Endothelial cell (in vitro differentiated cells): ENCODE measurements around the gene PPP2R3C. TPM values are rescaled to one million over a fixed set of nuclear protein-coding genes. Genes with fewer than 3 reads are reported as not detected.
"Not testable (repeated sequence)": the region's sequence is repeated elsewhere in the genome, so short reads cannot be mapped to it uniquely, and the experiment has no call there.

ENCODE experiments used
- DNase-seq: peaks from one replicate; pipeline ENCODE4 v3.0.0; 2021; ENCODE audit warnings: low spot score
- H3K27ac Mint-ChIP-seq: one replicate; pipeline ENCODE4 v1.8.0; 2021; ENCODE audit warnings: mixed read lengths, inconsistent platforms; ENCODE audit not compliant: unreplicated experiment
- H3K27me3 Mint-ChIP-seq: one replicate; pipeline ENCODE4 v1.8.0; 2021; ENCODE audit warnings: mild to moderate bottlenecking, moderate library complexity, mixed read lengths, inconsistent platforms; ENCODE audit not compliant: unreplicated experiment
- H3K36me3 Mint-ChIP-seq: one replicate; pipeline ENCODE4 v1.8.0; 2021; ENCODE audit warnings: mild to moderate bottlenecking, low read depth, mixed read lengths, inconsistent platforms; ENCODE audit not compliant: unreplicated experiment
- H3K4me1 Mint-ChIP-seq: one replicate; pipeline ENCODE4 v1.8.0; 2021; ENCODE audit warnings: mild to moderate bottlenecking, mixed read lengths, inconsistent platforms; ENCODE audit not compliant: unreplicated experiment
- H3K4me3 Mint-ChIP-seq: one replicate; pipeline ENCODE4 v1.8.0; 2021; ENCODE audit warnings: mild to moderate bottlenecking, mixed read lengths, inconsistent platforms; ENCODE audit not compliant: unreplicated experiment
- H3K9me3 Mint-ChIP-seq: one replicate; pipeline ENCODE4 v1.8.0; 2021; ENCODE audit warnings: mixed read lengths, inconsistent platforms; ENCODE audit not compliant: unreplicated experiment
- total RNA-seq: library from RNA; stranded (reverse); fragmentation: NEBNext Ultra II Directional; extraction: Animal tissue kit (Norgen Biotek cat#: 25700); gene quantifications from one replicate; pipeline ENCODE4 v1.2.1, GENCODE V29; 2021; ENCODE audit not compliant: unreplicated experiment
- TF ChIP-seq, protein P1 (sequence below): fragments of 200-600 bp; sonication (generic); IDR thresholded peaks from one replicate; pipeline ENCODE4 v1.5.0; 2021; ENCODE audit warnings: antibody characterized with exemption; ENCODE audit not compliant: unreplicated experiment

The PPP2R3C gene
- total RNA-seq, 1 donor from 2014 or later = 29.1 TPM

DNA sequence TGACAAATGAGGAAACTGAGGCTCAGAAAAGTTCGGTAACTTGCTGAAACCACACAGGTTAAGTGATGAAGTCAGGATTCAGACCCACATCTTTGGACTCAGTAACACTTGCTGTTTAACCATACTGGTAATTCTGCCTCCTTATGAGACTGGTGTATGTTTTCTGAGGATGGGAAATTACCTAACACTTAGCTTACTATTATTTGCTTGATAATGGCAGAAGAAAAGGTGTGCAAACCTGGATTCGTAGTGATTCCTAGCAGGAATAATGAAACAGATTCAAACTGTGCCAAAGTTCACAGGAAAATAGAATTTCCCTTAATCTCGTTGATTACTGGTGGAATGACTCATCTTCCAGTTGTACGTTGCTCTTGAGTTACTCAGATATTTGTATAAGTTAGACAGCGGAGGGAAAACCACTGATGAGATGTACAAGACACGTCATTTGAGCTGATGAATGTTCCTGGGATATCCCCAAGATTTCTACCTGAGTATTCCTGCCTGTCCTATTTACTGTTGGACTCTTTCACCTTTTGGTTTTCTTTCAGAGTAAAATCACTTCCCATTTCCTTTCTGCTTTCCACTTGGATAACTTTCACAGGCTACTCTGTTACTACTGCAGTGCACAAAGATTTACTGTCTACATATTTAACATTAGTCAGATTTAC lies 38.1 kb upstream of the PPP2R3C start:
- no peaks in the 10 kb centered on the region for H3K9me3 Mint-ChIP-seq
- peaks cover 65% of the 10 kb centered on the region for H3K4me1 Mint-ChIP-seq
- H3K4me3 Mint-ChIP-seq = peak overlapping the region; percentile 10
- DNase-seq = no peak
- no peaks in the 10 kb centered on the region for H3K27me3 Mint-ChIP-seq
- no peaks in the 10 kb centered on the region for H3K36me3 Mint-ChIP-seq
- H3K27ac Mint-ChIP-seq = peak overlapping the region; percentile 89
- TF ChIP-seq, protein P1, sequence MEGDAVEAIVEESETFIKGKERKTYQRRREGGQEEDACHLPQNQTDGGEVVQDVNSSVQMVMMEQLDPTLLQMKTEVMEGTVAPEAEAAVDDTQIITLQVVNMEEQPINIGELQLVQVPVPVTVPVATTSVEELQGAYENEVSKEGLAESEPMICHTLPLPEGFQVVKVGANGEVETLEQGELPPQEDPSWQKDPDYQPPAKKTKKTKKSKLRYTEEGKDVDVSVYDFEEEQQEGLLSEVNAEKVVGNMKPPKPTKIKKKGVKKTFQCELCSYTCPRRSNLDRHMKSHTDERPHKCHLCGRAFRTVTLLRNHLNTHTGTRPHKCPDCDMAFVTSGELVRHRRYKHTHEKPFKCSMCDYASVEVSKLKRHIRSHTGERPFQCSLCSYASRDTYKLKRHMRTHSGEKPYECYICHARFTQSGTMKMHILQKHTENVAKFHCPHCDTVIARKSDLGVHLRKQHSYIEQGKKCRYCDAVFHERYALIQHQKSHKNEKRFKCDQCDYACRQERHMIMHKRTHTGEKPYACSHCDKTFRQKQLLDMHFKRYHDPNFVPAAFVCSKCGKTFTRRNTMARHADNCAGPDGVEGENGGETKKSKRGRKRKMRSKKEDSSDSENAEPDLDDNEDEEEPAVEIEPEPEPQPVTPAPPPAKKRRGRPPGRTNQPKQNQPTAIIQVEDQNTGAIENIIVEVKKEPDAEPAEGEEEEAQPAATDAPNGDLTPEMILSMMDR = no peak

DNA sequence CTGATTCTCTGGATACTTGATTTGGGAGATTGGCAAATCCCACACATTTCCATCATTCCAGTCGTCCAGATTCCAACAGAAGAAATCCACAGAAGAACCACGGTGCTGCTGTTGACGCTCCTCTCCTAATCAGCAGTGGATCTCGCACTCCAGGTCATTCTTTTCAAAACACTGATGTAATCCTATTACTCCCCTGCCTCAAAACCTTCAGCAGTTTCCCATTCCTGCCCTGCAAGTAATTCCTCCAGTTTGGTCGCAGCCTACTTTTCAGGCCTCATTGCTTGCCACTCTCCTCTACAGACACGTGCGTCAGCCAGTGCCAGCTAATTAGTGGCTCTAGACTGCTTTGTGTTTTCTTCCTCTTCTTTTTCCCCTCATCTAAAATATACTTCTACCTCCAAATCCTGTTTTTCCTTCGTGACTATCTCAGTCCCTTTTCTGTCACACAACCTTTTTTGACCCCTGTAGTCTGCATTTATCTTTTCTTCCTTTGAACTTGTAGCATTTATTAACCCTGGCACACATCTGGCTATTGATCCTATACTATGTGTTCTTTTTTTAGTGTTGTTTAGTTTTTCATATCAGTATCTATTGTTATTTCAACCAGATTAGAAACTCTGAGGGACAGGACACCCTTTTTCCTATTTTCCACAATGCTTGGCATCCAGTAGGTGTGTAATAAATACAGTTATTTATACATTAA lies 37.3 kb upstream of the PPP2R3C start:
- DNase-seq = no peak

DNA sequence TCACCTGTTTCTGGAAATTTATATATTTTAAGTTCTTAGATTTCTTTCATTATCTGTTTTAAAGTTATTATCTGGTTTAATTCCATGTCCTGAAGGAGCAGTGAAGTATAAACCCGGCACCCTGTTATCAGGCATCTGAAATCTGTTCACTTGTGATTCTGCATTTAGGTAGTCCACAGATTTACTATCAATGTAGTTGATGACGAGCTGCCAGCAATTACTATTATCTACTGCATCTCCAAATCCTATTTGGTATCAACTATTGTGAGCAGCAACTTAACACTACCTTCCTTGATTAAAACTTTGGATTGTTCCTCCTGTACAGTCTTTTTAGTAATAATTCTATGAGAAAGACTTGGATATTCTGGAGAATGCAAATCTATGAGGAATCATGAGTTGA lies 36.7 kb upstream of the PPP2R3C start:
- peak overlapping the region; percentile 15 for H3K27ac Mint-ChIP-seq
- no peak overlapping the region for H3K4me3 Mint-ChIP-seq
- peaks cover 70% of the 10 kb centered on the region for H3K4me1 Mint-ChIP-seq
- no peak for DNase-seq
- H3K36me3 Mint-ChIP-seq = peaks cover under 1% of the 10 kb centered on the region
- no peaks in the 10 kb centered on the region for H3K27me3 Mint-ChIP-seq
- H3K9me3 Mint-ChIP-seq = no peaks in the 10 kb centered on the region
- TF ChIP-seq, protein P1 = no peak

More for the DNA sequence above, 37.3 kb upstream of the PPP2R3C start:
- TF ChIP-seq, protein P1 = no peak
- H3K36me3 Mint-ChIP-seq = no peaks in the 10 kb centered on the region
- H3K9me3 Mint-ChIP-seq = no peaks in the 10 kb centered on the region
- H3K4me1 Mint-ChIP-seq = peaks cover 70% of the 10 kb centered on the region
- H3K27me3 Mint-ChIP-seq = no peaks in the 10 kb centered on the region
- peak overlapping the region; percentile 78 for H3K27ac Mint-ChIP-seq
- no peak overlapping the region for H3K4me3 Mint-ChIP-seq

DNA sequence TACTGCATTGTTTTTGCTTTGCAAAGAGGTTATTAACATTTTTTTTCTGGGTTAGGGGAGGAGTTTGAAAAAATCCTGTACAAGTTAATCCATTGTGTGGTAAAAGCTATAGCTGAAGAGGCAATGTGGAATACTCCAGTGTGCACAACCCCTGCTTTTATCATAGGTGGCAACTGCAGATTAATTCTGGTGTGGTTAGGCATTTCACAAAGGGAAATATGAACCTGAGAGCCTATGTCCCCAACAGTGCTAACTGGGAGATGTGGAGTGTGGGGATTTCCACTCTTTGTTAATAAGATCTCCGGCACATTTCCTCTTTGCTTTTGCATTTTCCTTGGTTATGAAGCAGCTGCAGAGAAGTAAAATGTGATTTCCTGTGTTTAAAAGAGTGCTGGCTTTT lies 34.2 kb upstream of the PPP2R3C start:
- H3K36me3 Mint-ChIP-seq = peaks cover 14% of the 10 kb centered on the region
- H3K27ac Mint-ChIP-seq = peak overlapping the region; percentile 95
- H3K4me1 Mint-ChIP-seq = peaks cover 62% of the 10 kb centered on the region
- TF ChIP-seq, protein P1 = no peak
- peaks cover 2% of the 10 kb centered on the region for H3K27me3 Mint-ChIP-seq
- no peaks in the 10 kb centered on the region for H3K9me3 Mint-ChIP-seq
- H3K4me3 Mint-ChIP-seq = no peak overlapping the region
- no peak for DNase-seq

DNA sequence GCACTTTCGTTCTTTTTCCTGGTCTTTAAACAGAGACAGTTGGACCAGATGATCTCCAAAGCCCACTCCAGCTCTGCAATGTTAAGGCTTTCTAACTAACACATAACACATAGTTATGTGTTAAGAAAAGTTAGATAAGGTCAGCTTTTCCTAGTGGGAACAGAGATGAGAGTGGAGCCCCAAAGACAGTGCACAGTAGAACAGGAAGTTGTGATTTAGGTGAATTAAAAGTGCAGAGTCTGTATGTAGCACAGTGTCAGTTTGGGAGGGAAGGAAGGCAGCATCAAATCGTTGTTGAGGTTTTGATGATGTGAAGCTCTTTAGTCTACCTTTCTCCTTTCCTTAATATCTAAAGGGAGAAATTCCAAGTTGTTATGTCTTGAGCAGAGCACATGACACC lies 32.2 kb upstream of the PPP2R3C start:
- peaks cover 44% of the 10 kb centered on the region for H3K4me1 Mint-ChIP-seq
- peak overlapping the region; percentile 68 for H3K27ac Mint-ChIP-seq
- H3K36me3 Mint-ChIP-seq = peaks cover 14% of the 10 kb centered on the region
- no peaks in the 10 kb centered on the region for H3K9me3 Mint-ChIP-seq
- peaks cover 4% of the 10 kb centered on the region for H3K27me3 Mint-ChIP-seq
- TF ChIP-seq, protein P1 = no peak
- H3K4me3 Mint-ChIP-seq = no peak overlapping the region
- DNase-seq = no peak

DNA sequence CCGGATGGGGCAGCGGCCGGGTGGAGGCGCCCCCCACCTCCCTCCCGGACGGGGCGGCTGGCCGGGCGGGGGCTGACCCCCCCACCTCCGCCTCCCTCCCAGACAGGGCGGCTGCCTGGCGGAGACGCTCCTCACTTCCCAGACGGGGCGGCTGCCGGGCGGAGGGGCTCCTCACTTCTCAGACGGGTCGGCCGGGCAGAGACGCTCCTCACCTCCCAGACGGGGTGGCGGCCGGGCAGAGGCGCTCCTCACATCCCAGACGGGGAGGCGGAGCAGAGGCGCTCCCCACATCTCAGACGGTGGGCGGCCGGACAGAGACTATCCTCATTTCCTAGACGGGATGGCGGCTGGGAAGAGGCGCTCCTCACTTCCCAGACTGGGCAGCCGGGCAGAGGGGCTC lies 30.7 kb upstream of the PPP2R3C start:
- not testable (repeated sequence) for DNase-seq, H3K4me3 Mint-ChIP-seq, H3K27me3 Mint-ChIP-seq, H3K27ac Mint-ChIP-seq, H3K9me3 Mint-ChIP-seq
- peaks cover 18% of the 10 kb centered on the region for H3K36me3 Mint-ChIP-seq
- H3K4me1 Mint-ChIP-seq = peaks cover 31% of the 10 kb centered on the region
